Fibroblast of the aortic adventitia (primary cell): Measurements from ENCODE around the gene EIF2D. TPM values are rescaled to one million over a fixed set of nuclear protein-coding genes. Genes with fewer than 3 reads are reported as not detected.
"Not testable (repeated sequence)": the region's sequence is repeated elsewhere in the genome, so short reads cannot be mapped to it uniquely, and the experiment has no call there.

Source experiments
- DNase-seq: peaks from one replicate; pipeline ENCODE4 v3.0.0-alpha.2; 2010; ENCODE audit warnings: low read depth
- H3K4me3 ChIP-seq: 2 replicates; pipeline ENCODE4 v1.5.1; 2011; ENCODE audit warnings: low read depth, mild to moderate bottlenecking, control low read depth, low read length, moderate library complexity
- total RNA-seq: library from RNA; depleted of rRNA; stranded (reverse); fragments of >200 nt; gene quantifications from 2 replicates; pipeline ENCODE4 v1.2.3, GENCODE V29; 2012; ENCODE audit warnings: low replicate concordance
- TF ChIP-seq, protein P1 (sequence below): IDR thresholded peaks from 2 replicates; pipeline ENCODE4 v1.5.1; 2011; ENCODE audit warnings: mild to moderate bottlenecking, low read length, control low read depth, inconsistent platforms; ENCODE audit not compliant: insufficient read depth

Gene EIF2D
- total RNA-seq, 1 donor, result 42.5 TPM

GRCh38 chr1:206635978-206636345 lies 23.7 kb upstream of the EIF2D start:
- peak; percentile 16 for DNase-seq
- H3K4me3 ChIP-seq, result peak overlapping the region; percentile 85
- TF ChIP-seq, protein P1, sequence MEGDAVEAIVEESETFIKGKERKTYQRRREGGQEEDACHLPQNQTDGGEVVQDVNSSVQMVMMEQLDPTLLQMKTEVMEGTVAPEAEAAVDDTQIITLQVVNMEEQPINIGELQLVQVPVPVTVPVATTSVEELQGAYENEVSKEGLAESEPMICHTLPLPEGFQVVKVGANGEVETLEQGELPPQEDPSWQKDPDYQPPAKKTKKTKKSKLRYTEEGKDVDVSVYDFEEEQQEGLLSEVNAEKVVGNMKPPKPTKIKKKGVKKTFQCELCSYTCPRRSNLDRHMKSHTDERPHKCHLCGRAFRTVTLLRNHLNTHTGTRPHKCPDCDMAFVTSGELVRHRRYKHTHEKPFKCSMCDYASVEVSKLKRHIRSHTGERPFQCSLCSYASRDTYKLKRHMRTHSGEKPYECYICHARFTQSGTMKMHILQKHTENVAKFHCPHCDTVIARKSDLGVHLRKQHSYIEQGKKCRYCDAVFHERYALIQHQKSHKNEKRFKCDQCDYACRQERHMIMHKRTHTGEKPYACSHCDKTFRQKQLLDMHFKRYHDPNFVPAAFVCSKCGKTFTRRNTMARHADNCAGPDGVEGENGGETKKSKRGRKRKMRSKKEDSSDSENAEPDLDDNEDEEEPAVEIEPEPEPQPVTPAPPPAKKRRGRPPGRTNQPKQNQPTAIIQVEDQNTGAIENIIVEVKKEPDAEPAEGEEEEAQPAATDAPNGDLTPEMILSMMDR, result no peak

DNA sequence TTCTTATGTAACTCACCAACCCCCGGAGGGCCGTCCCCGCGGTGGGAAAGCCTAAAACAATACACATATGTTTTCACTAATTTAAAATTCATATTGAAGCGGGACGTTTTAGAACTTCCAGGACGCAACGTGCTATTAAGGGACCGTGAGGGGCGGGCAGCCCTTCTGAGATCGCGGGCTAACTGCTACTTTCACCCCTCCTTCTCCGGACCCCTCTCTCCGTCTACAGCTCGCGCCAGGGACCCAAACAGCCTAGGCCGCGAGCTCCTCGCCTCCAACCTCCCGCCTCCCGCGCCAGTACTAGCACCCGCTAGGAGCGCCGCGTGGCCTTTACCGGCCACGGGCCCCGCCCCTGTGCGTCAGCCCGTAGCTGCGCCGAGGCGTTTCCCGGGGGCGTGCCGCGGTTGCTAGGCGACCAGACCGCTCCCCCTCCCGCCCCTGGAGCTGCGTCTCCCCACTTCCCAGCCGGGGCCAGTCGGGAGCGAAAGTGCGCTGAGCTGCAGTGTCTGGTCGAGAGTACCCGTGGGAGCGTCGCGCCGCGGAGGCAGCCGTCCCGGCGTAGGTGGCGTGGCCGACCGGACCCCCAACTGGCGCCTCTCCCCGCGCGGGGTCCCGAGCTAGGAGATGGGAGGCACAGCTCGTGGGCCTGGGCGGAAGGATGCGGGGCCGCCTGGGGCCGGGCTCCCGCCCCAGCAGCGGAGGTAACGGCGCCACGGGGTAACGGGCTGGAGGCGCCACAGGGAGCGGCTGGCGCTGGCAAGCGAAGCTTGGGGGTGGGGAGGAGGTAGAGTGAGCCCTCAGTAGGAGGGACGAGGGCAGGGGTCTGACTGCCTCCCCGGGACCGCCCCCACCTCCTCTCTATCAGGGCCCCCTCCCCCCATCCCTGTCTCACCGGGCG lies 23.1 kb upstream of the EIF2D start, which contains the start of gene DYRK3:
TSS of gene DYRK3 (plus strand) at position 457 of the 898 bp plus-strand sequence. CDS start at position 625, 168 bp downstream.
- DNase-seq, result peak; percentile 88
- TF ChIP-seq, protein P1, result peak; percentile 0
- H3K4me3 ChIP-seq, result peak within 1 kb of the TSS; percentile 85

DNA sequence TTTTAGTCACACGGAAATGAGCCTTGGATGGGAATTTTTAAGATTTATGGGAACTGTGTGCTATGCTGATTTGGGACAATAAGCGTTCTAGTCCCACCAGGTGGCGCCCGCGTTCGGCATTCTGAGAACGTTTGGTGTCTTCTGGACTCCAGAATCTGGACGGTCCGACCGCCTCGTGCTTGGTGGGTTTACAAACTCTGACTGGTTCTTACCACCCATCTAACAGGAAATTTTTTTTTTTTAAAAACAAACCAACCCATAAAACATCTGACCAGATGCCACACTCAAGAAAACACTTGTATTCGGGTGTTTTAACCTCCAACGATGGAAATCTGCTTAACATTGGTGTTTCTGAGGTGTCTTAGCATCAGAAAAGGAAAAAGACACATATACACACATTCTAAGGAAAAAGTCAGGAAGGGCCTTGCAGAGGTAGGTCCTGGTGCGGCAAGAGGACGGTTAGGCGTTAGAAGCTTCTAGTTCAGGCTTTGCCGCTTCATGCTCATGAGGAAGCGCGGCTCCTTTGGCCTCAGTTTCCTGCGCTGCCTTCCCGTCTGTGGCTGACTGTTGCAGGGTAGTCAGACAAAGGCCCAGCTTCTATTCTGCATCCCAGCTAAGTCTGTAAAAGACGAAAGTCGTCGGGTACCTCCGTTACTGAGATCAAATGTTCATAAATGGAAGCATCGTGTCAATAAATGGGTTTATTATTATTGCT lies 22.3 kb upstream of the EIF2D start:
- DNase-seq, result peak; percentile 93
- TF ChIP-seq, protein P1, result peak; percentile 83
- H3K4me3 ChIP-seq, result no peak overlapping the region

GRCh38 chr1:206633708-206634121 lies 21.4 kb upstream of the EIF2D start:
- peak; percentile 95 for DNase-seq
- TF ChIP-seq, protein P1, result no peak
- H3K4me3 ChIP-seq, result no peak overlapping the region

DNA sequence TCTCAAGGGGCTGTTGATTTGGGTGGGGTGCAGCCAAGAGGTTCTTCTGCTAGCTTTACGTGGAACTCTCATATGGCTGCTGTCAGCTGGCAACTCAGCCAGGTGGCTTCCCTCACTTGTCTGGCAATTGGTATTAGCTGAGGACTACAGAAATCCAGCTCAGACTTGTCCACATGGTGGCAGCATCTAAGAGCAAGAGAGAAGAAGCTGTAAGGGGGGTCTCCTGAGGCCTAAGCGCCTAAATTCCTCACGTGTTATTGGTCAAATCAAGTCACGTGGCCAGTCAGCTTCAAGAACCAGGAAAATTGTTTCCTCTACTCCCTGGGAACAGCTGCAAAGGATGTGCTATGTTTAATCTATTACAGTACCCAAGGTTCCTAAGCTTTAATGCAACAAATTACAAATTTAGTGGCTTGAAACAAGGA lies 18.8 kb upstream of the EIF2D start:
- DNase-seq, result peak; percentile 96
- no peak overlapping the region for H3K4me3 ChIP-seq
- TF ChIP-seq, protein P1, result peak; percentile 65

DNA sequence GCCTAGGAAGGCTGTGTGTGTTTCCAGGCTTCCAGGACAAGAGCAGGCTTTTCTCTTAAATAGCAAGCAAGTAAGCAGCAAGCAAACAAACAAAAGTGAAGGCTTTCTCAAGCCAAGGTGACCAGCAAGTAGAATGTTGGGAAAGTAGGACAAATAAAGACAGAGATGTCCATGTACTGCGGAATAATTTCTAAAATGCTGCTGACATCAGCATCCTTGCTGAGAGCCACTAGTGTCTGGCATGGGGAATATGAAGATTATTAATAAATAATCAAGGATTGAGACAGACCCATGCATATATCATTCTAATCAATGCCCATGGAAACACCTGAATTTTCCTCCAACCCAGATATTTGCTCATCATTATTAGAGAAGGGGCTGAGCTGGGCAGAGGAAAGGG lies 16.7 kb upstream of the EIF2D start:
- no peak overlapping the region for H3K4me3 ChIP-seq
- no peak for DNase-seq
- TF ChIP-seq, protein P1, result no peak

DNA sequence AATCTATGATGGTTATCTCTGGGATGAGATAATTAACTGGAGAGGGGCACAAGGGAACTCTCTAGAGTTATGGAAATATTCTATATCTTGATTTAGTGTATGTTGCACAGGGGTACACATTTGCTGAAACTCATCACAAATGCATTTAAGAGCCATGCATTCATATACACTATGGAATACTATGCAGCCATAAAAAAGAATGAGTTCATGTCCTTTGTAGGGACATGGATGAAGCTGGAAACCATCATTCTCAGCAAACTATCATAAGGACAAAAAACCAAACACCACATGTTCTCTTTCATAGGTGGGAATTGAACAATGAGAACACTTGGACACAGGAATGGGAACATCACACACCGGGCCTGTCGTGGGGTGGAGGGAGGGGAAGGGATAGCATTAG lies 14.1 kb upstream of the EIF2D start:
- not testable (repeated sequence) for H3K4me3 ChIP-seq

More for the DNA sequence above, 14.1 kb upstream of the EIF2D start:
- DNase-seq, result not testable (repeated sequence)
